Activated T-cell treated with anti-CD3 and anti-CD28 coated beads for 24 hours (primary cell): ENCODE results near the gene RNASE12.
"Not testable (repeated sequence)": the region's sequence is repeated elsewhere in the genome, so short reads cannot be mapped to it uniquely, and the experiment has no call there.

Experiments used
- DNase-seq: peaks from one replicate; pipeline ENCODE4 v3.0.0-alpha.2; 2020; ENCODE audit warnings: low read depth

Gene RNASE12, protein sequence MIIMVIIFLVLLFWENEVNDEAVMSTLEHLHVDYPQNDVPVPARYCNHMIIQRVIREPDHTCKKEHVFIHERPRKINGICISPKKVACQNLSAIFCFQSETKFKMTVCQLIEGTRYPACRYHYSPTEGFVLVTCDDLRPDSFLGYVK

DNA sequence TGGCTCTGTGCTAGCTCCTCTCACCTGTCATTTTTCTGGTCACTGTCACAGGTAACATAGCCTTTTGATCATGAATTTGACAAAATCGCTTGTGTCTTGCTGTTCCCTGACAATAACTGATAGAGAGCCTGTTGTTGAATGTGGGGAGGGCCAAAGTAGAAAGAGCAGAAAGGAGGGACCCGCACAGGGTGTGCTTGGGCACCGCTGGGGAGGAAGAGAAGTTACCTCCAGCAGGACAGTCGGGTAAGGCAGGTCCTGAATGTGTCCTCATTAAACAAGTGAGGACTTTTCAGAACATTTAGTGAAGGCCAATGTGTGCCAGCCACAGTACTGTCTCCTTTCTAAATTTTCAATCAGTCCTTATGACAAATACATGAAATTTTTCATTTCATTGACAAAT lies at the start of gene RNASE12:
TSS of gene RNASE12 (minus strand) at position 142 of the 400 bp plus-strand sequence. CDS start 653 bp downstream, outside the sequence.
- no peak for DNase-seq

DNA sequence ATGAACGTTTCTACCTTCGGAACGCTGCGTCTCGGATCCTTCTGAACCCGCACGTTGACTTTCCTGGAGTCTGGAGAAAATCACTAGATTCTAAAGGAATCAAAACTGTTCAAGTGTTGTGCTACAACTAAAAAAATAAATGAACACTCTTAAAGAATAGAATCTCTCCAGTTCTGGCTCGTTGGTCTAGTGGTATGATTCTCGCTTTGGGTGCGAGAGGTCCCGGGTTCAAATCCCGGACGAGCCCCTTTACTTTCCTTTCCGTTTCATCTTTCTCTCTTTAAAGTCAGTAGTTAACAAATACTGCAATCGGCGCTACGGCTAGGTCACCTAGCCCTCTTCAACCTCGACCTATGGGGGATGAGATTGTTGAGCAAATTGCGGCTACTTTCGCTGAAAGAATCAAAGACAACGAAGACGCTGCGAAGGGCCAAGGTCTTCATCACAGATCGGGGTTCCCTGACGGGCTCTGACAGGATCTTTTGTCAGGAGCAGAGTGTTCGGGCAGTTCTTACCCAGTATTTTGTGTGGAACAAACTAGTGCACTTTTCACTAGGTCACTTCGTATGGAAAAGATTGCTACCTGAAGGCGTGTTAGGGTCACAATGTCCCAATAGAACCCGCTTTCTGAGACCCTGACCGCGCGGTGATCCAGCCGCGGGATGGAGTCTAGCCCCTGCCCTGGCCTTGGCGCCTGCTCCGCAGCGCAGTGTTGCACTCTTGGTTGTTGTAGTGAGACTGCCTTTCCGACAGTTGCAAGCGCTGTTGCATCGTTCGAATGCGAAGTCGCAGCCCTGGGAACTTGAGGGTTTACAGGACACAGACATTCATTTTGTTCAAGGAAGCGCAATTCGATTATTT lies 41.9 kb upstream of the RNASE12 start:
- peak; percentile 68 for DNase-seq

DNA sequence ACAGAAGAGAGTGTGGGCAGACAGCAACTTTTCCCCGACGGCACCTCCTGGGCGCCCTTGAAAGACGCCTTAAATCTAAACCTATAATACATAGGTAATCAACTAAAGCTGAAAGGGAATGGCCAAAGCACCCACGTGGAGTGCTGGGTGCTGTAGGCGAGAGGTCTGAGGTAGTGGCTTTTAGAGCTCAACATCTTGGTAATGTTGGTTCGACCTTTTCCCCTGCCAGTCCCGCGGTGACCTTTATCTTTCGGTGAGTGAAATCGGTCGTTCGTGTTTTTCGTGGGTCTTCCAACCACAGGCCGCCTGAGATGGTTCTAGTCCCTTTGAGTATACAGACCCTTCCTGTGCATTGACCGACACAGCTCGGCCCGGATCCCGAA lies 41.3 kb upstream of the RNASE12 start:
- DNase-seq, result no peak

DNA sequence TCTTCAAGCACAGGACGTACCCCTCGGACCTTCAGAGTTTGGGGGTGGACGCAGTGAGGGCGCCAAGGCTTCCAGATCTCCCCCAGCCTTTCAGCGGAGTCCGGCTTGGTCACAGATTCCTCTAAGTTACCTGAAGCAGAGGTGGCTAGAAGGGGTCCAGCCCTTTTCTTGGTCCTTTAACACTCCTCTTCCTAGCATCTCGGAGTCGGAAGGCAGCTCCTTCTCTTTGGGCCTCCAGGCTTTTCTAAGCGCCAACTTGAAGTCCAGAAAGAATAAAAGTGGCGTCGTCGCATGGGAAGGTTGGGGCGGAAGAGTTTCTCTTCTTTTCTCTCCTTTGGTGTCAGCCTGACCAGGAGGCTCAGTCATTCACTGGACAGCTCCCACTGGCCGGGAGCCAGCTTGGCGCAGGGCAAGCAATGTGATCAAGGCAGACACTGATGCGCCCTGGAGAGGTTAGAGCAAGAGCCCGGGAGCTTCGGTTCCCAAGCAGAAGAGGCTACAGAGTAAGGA lies 40.8 kb upstream of the RNASE12 start:
- no peak for DNase-seq

DNA sequence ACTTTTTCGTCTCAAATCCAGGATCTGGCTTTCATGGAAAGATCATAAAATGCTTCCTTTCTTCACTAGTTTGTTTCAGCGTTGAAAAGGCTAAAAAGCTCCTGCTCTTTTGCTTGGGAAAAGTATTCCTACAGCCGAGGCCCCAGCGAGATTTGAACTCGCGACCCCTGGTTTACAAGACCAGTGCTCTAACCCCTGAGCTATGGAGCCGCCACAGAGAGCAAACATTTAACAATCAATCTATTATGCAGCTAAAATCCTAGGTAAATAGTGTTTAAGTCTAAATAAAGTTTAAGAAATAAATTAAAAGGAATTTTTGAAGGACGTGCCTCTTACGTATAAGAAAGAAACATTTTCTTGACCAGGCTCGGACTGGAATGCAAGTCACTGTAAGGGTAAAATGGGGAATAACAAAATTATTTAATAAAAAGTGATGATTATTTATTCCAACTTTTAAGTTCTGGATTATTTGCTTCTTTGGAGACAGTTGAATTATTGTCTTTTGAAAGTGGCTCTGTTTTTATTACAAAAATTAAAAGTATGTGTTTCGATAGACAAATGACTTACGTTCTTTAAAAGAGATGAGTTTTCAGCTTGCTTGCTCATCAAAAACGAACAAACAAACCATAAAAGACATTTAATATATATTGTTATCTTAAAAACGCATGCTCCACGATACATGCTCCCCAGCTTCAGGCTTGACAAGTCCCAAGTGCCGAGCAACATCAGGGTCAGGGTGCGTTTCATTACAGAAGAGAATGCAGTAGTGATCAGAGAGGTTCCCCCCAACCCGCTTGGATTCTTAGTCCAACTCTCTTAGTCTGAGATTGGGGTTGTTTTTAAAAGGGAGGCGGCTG lies 40.1 kb upstream of the RNASE12 start:
- peak; percentile 54 for DNase-seq

DNA sequence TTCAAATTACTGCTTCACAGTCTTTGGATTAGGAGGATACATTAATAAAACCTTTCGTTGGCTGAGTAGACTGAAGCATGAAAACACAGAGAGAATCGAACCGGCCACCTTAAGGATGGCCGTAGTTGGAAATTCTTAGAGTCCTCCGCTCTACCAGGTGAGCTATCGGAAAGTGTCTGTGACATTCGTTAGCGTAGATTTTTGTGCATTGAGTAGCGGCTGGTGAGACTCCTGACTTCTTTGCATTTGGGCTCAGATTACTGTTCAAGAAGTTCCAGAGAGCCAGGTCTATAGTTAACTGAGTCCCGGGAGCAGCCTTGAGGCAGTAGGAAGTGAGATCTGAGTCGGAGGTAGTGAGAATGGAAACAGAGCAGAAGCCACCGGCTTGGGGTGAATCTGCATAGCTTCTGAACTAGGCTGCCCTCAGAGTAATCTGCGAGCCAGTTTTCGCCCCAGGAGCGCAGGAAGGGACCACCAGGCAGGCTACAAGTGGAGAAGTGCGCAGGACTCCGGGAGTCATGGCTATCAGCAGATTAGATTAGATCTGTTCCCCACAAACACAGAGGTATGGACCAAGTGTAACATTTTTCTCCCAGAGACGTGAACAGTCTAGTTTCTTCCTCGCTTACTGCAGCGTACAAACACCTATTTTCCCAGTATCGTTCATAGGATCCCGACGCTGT lies 39.3 kb upstream of the RNASE12 start:
- peak; percentile 54 for DNase-seq

DNA sequence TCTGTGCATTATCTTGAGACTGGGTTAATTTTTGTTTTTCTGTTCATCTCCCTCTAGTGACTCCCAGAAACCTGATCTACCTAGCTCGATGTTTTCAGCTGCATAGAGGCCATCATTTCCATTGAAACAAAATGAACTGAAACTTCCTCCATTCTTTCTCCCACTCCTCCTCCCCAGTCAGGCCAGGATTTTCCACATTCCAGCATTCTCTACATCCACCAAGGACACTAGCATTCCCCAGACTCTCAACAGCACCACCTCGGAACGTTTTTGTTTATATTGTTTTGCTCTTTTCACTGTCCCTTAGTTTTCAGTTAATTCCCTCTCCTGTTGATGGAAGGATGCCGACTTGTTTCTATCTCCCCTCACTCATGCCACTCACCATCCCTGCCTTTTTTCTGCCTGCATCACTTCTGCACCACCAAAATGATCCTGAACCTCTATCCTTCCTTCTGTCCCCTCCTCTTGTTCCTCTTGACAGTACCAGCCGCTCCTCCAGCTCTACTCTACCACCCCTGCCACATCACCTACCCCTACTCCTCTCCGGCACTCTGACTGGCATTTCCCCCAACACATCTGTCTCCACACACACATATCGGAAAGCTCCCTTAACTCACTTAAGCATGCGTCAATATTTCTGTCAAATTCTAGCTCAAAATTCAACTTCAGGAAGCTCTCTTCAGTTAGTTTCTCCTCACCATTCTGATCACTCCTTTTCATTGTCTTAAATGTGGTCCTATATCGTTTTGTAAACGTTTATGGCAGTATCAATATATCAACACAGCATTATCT lies 37.1 kb upstream of the RNASE12 start:
- no peak for DNase-seq

DNA sequence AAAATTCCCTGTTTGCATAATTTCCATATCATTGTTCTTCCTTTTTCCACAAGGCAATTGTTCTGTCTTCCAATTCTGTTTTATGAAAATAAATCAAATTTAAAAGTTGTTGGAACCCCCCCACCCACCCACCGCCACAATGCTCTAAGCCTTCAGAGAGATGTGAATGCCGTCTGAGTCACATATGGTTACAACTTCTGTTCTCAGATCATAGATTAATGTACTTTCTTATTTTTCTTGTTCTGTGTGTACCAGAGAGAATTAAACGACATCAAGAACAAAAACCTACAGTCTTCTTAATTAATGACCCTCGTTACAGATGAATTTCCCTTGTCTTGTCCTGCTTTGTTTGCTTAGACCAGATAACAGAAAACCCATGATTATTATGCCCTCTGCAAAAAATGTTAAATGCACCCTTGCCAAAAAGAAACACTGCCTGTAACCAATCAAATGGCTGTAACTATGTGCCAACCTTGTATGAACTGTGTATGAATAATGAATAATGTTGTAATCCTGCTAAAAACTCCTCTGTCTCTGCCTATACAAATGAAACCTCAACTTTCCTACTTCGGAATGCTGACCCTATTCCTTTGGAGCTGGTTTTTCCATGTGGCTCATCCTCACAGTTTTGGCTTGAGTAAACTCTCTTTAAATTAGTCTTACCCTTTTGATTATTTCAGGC lies 36.3 kb upstream of the RNASE12 start:
- no peak for DNase-seq

DNA sequence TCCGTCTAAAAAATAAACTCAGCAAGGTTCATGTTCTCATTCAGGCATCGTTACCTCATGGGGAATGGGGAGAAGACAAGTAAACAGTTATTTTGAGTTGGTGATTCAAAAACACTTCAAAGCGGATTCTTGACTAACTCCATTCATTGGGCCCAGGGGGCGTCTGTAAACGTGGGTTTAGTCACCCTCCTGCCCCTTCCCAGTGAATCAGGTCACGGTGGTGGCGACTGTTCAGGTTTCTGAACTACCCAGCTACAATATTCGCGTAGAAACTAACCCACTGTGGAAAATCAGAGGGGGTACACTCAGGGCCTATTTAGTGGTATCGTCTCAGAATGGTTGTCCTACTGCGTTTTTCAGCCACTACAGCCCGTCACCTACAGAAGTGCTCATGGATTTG lies 35.1 kb upstream of the RNASE12 start:
- DNase-seq, result no peak

DNA sequence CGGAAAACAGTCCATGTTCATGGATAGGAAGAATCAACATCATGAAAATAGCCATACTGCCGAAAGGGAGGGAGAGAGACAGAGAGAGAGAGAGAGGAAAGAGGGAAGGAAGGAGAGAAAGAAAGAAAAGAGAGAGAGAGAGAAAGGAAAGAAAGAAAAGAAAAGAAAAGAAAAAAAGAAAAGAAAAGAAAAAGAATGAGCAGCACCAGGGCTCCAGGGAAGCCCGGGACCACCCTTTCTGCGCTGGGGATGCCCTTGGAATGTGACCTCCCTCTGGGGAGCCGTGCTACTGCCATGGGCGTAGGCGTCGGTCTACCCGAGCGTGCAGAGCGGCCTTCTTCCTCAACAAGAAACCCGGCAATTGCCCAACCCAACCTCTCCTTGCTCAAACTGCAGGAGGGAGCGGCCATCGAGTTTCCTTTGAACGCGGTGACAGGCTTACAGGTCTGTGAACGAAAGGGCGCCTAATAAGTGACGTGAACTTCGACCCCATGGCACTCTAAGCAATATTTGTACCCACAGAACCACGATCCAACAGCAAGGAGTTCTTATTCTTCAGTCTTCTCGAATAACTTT lies 33.4 kb upstream of the RNASE12 start:
- no peak for DNase-seq

DNA sequence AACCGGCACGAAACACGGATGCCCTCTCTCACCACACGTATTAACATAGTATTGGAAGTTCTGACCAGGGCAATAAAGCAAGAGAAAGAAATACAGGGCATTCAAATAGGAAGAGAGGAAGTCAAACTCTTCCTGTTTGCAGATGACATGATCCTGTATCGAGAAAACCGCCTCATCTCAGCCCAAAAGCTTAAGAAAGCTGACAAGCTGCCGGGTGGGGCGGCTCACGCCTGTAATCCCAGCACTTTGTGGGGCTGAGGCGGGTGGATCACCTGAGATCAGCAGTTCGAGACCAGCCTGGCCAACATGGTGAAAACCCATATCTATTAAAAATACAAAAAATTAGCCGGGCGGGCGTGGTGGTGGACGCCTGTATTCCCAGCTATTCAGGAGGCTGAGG lies 32.6 kb upstream of the RNASE12 start:
- no peak for DNase-seq

DNA sequence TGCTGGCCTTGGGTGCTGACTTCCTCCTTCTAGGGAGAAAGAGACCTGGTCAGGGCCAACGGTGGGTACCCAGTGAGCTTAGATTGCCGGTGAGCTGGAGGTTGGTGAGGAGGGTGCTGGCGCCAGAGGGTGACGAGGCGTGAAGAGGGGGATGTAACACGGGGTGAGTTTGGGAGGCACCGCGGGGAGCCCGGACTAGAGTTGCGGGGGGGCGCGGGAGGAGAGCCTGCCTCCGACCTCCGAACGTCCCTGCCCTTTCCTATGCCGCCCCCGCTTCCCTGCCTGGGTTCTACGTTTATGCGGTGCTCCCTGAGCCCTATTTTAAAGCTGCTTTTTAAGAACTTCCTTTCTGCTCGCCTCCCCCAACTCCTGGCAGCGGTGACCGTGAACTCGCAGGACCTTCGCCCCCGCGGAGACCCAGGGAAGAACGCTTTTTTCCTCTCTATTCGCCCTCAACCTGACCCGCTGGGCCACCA lies 31.7 kb upstream of the RNASE12 start:
- DNase-seq, result no peak

DNA sequence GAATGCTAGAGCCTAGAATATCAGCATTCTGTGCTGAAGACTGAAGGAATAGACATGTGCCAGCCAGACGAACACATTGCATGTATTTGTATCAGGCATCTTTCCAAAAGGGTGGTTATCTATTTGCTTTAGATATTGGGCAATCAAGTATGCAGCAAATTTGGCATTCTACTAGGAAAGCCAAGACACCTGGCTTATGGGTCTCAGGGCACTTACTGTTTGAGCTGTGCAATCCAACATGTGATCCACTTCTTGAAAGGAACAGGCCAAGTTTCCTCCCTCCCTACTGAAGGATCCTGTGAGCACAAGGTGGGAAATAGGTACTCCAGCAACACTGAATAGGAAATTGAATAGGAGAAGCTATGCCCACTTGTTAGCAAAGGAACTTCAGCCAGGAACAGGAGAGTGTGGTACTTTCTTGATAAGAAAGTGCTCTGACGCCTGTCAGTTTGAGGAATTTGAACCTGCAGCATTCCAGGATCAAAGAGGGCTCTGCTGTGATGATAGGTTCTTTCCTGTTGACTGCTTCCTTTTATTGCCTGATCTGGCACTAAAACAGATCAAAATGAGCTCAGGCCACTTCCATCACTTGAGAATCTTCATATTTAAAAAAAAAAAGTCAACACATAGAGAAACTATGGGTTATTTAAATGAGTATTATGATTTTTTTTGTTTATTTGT lies 29.8 kb upstream of the RNASE12 start:
- no peak for DNase-seq

DNA sequence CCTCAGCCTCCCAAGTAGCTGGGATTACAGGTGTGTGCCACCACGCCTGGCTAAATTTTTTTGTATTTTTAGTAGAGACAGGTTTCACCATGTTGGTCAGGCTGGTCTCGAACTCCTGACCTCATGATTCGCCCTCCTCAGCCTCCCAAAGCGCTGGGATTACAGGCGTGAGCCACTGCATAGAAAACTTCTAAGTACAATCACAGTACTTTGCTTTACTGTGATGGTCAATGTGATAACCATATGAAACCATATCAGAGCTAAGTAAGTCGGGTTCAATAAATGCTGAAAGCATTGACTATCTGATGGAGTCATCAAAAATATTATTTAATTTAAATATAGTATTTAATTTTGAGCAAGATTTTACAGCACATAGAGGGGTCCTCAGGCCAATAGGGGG lies 28.5 kb upstream of the RNASE12 start:
- DNase-seq, result not testable (repeated sequence)

DNA sequence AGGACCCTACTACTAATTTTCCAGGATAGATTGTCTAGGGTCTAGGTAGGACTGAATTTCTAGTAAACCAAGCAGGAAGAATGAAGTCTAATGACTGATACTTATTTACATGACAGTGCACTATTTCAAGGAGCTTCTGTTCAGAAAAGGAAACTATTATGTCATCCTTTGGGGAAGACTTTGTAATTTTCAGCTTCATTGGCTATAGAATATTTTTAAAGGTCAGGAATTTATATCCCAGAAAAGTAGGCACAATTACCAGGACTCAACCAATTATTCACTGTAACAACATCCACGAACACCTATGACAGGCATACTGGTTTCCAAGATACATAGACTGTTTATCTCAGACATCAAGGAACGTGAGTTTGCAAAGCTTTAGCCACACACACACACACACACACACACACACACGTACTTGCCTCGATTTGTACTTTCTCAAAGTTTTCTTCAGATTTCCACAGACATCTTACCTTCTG lies 27.1 kb upstream of the RNASE12 start:
- DNase-seq, result no peak

DNA sequence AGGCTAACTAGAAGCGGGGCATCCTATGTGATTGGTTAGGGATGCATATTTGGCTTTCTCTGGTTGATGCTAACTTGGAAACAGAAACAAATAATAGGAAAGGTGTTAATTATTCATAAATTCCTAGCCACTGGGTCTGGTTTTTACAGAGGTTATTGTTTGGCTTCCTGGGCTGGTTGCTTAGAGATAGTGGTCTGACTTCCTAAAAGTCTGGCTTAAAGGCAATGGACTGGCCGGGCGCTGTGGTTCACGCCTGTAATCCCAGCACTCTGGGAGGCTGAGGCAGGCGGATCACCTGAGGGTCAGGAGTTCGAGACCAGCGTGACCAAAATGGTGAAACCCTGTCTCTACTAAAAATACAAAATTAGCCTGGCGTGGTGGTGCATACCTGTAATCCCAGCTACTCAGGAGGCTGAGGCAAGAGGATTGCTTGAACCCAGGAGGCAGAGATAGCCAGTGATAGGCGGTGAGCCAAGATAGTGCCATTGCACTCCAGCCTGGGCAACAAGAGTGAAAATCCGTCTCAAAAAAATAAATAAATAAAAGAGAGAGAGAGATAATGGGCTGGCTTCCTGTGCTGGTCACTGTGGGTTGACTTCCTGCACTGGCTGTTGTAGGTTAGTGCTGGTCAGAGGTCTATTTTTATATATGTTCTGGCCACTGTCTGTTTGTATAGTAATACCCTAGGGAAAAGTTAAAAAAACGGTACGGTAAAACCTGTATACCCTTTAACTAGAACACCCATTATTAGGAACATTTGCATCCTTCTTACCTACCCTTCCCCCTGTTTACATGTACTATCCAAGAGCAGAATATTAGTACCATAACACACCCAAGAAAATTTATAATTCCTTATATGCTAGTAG lies 26.2 kb upstream of the RNASE12 start:
- DNase-seq, result no peak

DNA sequence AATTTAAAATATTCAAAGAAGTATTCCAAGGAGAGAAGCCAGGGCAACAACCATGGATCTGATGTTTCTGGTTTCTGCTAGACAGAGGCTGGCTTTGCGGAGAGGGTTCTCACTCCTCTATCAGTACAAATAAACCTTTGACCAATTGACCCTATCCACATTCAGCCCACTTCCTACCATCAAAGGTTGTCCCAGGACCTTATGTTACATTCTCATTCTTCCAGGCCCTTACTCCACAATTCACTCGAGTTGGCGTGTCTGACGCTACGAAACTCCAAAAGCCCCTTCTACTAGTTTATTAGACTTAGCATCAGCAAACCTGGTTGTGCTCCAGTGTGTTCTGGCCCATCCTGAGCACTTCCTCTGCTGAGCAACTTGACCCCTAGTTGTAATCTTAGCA lies 24.8 kb upstream of the RNASE12 start:
- no peak for DNase-seq
